GM12801 (cell line): Measurements from ENCODE around the gene SFXN1.

Source experiments
- CTCF ChIP-seq: IDR thresholded peaks from one replicate; pipeline ENCODE4 v1.5.1; 2011; ENCODE audit warnings: control low read depth; ENCODE audit not compliant: insufficient read length; ENCODE audit errors: extremely low read depth

The SFXN1 gene

DNA sequence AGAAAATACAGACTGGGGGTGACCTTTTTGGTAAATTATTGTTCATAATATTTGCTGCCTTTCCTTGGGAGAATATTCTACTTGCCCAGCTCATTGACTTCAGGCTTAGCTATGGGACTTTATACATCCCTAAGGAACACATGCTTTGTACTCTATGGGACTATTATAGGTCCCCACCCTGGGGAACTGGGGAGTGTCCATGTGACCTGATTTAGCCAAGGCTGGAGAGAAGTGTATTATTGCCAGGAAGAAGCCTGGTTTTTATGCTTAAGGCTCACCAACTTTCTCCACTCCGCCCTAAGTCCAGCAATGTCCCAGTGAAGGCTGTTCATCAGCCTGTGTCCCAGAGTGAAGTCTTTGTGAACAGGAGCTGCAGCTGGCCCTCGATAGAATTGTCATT, 17.8 kb upstream of the SFXN1 start:
- TF ChIP-seq CTCF, result no peak

DNA sequence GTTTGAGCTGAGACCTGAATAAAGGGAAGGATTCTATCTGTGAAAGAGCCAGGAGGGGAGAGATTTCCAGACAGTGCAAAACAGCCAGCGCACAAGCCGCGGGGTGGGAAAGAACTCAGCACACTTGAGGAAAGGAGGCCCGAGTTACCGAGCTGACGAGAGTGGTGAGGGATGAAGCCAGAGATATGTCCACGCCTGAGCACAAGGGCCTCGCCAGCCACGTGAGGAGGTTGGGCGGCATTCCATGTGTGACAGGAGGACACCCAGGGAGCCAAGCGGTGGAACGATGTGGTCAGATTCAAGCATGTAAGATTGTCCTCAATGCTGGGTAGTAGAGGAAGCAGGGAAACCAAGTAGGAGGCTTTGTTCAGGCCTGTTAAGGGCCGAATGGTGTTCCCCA, 17.0 kb upstream of the SFXN1 start:
- TF ChIP-seq CTCF, result no peak

- no peak for TF ChIP-seq CTCF
These were observed 14.7 kb upstream of the SFXN1 start for GRCh38 chr5:175463641-175464040.

DNA sequence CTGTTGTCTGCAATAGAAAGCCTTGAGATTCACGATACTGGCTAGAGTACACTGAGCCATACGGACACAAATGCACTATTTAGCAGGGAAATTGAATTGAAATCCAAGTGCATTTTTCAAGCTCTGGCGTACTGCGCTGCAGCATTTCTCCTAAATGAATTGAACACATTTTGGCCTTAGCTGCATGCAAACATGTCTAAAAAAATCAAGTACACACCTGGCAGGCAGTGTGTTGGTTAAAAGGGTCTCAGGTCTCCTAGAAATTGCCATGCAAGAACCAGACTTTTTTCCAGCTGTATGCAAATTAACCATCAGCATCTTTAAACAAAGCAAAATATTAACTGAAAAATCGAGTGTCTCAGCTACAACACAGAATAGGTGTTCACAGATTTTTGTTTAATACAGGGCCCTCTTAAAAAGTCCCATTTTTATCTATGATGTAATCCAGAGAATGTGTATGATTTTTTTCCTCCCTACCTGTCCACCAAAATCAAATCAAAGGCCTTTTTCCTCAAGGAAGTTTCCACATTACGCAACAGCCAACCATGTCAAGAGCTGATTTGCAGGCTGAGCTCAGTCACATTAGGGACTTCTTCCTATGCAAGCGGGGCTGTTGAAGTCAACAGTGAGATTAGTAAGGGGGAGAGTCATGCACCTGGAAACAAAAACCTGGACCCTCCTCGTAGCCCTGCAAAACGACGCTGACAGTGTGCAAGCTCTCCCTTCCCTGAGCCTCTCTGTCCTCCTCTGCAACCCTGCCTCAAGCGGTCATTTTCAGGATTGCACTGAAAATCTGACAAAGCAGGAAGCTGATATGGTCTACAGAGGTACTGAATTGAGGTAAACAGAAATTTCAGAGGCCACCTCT, 14.1 kb upstream of the SFXN1 start:
- peak; percentile 24 for TF ChIP-seq CTCF

GRCh38 chr5:175464942-175465233, 13.5 kb upstream of the SFXN1 start:
- TF ChIP-seq CTCF, result no peak

GRCh38 chr5:175465282-175465681, 13.1 kb upstream of the SFXN1 start:
- TF ChIP-seq CTCF, result no peak

DNA sequence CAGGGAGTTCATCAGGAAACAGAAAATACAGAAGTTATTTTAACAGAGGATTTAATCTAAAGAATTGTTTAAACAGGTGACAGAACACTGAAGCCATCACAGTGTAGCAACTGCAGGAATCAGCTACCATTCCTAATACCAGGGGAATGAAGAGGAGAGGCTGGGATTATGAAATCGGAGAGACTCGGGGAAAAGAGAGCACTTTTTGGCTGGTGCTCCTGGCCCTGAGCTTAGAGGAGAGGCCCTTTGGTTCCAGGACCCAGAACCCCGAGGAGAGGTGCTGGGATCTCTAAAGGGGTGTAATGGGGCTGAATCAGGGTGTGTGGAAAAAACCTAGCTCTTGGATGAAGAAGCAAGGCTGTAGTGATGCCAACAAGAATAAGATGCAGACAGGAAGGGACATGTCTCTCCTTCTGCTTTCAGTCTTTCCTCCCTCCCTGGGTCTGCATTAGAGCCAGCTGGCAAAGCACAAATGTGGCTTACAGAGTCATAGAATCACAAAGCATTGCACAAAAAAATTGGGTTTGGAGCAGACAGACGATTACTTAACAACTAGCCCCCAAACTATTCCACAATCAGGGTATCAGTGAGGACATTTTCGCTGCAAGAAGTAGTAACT, 11.6 kb upstream of the SFXN1 start:
- TF ChIP-seq CTCF, result no peak
